Measurements from ENCODE around the gene JARID2. TPM values are rescaled to one million over a fixed set of nuclear protein-coding genes. Genes with fewer than 3 reads are reported as not detected.

JARID2 gene
- total and polyA plus RNA-seq, 10 of the 15 experiments (the other 5 are each of a cell fraction or from before 2014, with no cell fraction given) = 4.2 to 21.6 (median 11.7) TPM

GRCh38 chr6:15245361-15246216 lies at the start of gene JARID2 (continued):
- no peak for TF ChIP-seq CEBPZ (IDR thresholded peaks at IDR 0.05; ENCODE audit: low read depth, low read length)
- no peak; the same call in 2 of the 3 replicates for TF ChIP-seq POU2F2 (IDR thresholded peaks at IDR 0.05; ENCODE audit: borderline replicate concordance, low read depth, low read length)
- TF ChIP-seq REST (IDR thresholded peaks at IDR 0.05; ENCODE audit: low read depth, low read length) = no peak
- no peak for TF ChIP-seq TCF3 (IDR thresholded peaks at IDR 0.05; ENCODE audit: borderline replicate concordance, insufficient read depth, low read depth, low read length)
- TF ChIP-seq SUZ12 (IDR thresholded peaks at IDR 0.05; ENCODE audit: unreplicated experiment) = no peak
- TF ChIP-seq ZBTB11 (CRISPR knock-in tag; IDR thresholded peaks at IDR 0.05) = no peak
- no peak for TF ChIP-seq BCLAF1 (IDR thresholded peaks at IDR 0.05)
- TF ChIP-seq NR2F1 (conservative IDR thresholded peaks at IDR 0.05) = peak; percentile 66; the same call in 1 of the 2 replicates
- TF ChIP-seq MTA3 (IDR thresholded peaks at IDR 0.05; ENCODE audit: borderline replicate concordance, low read length) = no peak
- TF ChIP-seq MEF2B (IDR thresholded peaks at IDR 0.05; ENCODE audit: partially characterized antibody, poor library complexity, severe bottlenecking) = peak; percentile 27
